HepG2 (cell line): Measurements from ENCODE around the gene PPOX. TPM values are rescaled to one million over a fixed set of nuclear protein-coding genes. Genes with fewer than 3 reads are reported as not detected.

Source experiments
- GLI4 ChIP-seq: sonication (generic); formaldehyde crosslinking; IDR thresholded peaks from 2 replicates; pipeline ENCODE4 v1.5.1; 2020; ENCODE audit warnings: missing genetic modification reagents, mild to moderate bottlenecking, moderate library complexity, borderline replicate concordance
- KDM6A ChIP-seq: IDR thresholded peaks from 2 replicates; pipeline ENCODE4 v1.6.1; 2016; ENCODE audit warnings: low read depth
- KLF11 ChIP-seq: IDR thresholded peaks from 2 replicates; pipeline ENCODE4 v1.6.1; 2016; ENCODE audit warnings: missing compliant biosample characterization
- RBAK ChIP-seq: sonication (generic); formaldehyde crosslinking; IDR thresholded peaks from 2 replicates; pipeline ENCODE4 v1.5.1; 2020; ENCODE audit warnings: mild to moderate bottlenecking, missing genetic modification reagents
- polyA plus RNA-seq, 8 experiments: library from polyadenylated mRNA; depleted of rRNA in 3 of 8; stranded (reverse) in 7 of 8; unstranded in 1 of 8; fragments of >200 nt; fragmentation: Illumina TruSeq in 4 of 8; extraction: Trizol in 4 of 8; gene quantifications; 2 replicates each; pipeline versions ENCODE4 v1.2.1 to v1.2.3, GENCODE V29; 2011 to 2016; ENCODE audit warnings: low read depth in 4 of 8, missing spikeins in 1 of 8, mixed read lengths in 1 of 8; ENCODE audit not compliant: insufficient read depth in 1 of 8
- total RNA-seq, 5 experiments: library from RNA; depleted of rRNA; stranded (reverse); fragments of >200 nt; fragmentation: Illumina TruSeq; extraction: Trizol; gene quantifications; 2 replicates each; pipeline ENCODE4 v1.2.3, GENCODE V29; 2016; ENCODE audit warnings: low read depth in 1 of 5
- TF ChIP-seq, protein P1 (sequence below): sonication (generic); formaldehyde crosslinking; IDR thresholded peaks from 2 replicates; pipeline ENCODE4 v1.4.0; 2020; ENCODE audit warnings: missing genetic modification reagents
- TF ChIP-seq, protein P2 (sequence below): sonication (generic); formaldehyde crosslinking; IDR thresholded peaks from 2 replicates; pipeline ENCODE4 v1.4.0; 2020; ENCODE audit warnings: mild to moderate bottlenecking, missing genetic modification reagents
- TF ChIP-seq, protein P3 (sequence below): sonication (generic); formaldehyde crosslinking; IDR thresholded peaks from 2 replicates; pipeline ENCODE4 v1.5.1; 2020; ENCODE audit warnings: mild to moderate bottlenecking, missing genetic modification reagents, borderline replicate concordance

PPOX gene
- total and polyA plus RNA-seq, 2 of the 13 experiments (the other 11 are each of a cell fraction or from before 2014, with no cell fraction given) = 15.5 to 27.7 TPM

DNA sequence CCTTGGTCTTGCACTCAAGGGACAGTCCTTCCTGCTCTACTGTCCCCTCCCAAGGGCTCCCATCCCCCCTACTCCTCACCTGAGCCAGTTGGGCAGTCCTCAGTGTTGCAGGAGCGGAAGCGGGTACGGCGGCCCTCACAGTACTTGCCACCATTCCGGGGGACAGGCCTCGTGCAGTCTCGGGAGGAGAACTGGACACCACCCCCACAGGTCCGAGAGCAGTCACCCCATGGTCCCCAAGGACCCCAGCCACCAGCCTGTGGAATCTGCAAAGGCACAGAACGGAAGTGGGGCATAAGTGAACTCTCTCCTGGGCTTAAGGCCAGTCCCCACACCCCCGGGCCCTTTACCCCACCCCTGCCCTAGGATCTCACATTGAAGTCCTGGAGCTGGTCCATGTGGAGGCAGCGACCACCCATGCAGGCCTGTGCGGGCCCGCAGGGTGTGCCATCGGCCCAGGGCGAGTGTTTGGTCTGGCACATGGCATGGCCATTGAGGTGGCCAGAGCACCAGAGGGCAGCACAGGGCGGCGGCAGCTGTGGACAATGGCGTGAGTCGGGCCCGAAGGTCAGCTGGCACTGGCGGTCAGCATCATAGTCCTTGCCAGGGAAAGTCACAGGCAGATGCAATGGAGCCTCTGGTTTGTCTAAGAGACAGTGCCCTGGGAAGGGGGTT is 27.5 kb downstream of the PPOX start (continued):
- TF ChIP-seq, protein P1, sequence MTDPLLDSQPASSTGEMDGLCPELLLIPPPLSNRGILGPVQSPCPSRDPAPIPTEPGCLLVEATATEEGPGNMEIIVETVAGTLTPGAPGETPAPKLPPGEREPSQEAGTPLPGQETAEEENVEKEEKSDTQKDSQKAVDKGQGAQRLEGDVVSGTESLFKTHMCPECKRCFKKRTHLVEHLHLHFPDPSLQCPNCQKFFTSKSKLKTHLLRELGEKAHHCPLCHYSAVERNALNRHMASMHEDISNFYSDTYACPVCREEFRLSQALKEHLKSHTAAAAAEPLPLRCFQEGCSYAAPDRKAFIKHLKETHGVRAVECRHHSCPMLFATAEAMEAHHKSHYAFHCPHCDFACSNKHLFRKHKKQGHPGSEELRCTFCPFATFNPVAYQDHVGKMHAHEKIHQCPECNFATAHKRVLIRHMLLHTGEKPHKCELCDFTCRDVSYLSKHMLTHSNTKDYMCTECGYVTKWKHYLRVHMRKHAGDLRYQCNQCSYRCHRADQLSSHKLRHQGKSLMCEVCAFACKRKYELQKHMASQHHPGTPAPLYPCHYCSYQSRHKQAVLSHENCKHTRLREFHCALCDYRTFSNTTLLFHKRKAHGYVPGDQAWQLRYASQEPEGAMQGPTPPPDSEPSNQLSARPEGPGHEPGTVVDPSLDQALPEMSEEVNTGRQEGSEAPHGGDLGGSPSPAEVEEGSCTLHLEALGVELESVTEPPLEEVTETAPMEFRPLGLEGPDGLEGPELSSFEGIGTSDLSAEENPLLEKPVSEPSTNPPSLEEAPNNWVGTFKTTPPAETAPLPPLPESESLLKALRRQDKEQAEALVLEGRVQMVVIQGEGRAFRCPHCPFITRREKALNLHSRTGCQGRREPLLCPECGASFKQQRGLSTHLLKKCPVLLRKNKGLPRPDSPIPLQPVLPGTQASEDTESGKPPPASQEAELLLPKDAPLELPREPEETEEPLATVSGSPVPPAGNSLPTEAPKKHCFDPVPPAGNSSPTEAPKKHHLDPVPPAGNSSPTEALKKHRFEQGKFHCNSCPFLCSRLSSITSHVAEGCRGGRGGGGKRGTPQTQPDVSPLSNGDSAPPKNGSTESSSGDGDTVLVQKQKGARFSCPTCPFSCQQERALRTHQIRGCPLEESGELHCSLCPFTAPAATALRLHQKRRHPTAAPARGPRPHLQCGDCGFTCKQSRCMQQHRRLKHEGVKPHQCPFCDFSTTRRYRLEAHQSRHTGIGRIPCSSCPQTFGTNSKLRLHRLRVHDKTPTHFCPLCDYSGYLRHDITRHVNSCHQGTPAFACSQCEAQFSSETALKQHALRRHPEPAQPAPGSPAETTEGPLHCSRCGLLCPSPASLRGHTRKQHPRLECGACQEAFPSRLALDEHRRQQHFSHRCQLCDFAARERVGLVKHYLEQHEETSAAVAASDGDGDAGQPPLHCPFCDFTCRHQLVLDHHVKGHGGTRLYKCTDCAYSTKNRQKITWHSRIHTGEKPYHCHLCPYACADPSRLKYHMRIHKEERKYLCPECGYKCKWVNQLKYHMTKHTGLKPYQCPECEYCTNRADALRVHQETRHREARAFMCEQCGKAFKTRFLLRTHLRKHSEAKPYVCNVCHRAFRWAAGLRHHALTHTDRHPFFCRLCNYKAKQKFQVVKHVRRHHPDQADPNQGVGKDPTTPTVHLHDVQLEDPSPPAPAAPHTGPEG (CRISPR knock-in tag) = no peak
- TF ChIP-seq KDM6A (CRISPR knock-in tag) = no peak
- TF ChIP-seq GLI4 (CRISPR knock-in tag) = no peak
- TF ChIP-seq KLF11 (CRISPR knock-in tag) = no peak
- TF ChIP-seq, protein P2, sequence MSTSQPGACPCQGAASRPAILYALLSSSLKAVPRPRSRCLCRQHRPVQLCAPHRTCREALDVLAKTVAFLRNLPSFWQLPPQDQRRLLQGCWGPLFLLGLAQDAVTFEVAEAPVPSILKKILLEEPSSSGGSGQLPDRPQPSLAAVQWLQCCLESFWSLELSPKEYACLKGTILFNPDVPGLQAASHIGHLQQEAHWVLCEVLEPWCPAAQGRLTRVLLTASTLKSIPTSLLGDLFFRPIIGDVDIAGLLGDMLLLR (CRISPR knock-in tag) = no peak
- TF ChIP-seq, protein P3, sequence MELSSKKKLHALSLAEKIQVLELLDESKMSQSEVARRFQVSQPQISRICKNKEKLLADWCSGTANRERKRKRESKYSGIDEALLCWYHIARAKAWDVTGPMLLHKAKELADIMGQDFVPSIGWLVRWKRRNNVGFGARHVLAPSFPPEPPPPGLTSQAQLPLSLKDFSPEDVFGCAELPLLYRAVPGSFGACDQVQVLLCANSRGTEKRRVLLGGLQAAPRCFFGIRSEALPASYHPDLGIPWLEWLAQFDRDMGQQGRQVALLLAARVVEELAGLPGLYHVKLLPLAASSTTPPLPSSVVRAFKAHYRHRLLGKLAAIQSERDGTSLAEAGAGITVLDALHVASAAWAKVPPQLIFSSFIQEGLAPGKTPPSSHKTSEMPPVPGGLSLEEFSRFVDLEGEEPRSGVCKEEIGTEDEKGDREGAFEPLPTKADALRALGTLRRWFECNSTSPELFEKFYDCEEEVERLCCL = no peak
- TF ChIP-seq RBAK (CRISPR knock-in tag) = no peak
